MCF 10A (cell line): ENCODE results near the gene FILIP1. TPM values are rescaled to one million over a fixed set of nuclear protein-coding genes. Genes with fewer than 3 reads are reported as not detected.

ENCODE experiments used
- BruUV-seq: library from RNA; stranded (reverse); fragments of 400-500 nt; replicated peaks from 2 replicates; lab custom pipeline; 2021; lab: Mats Ljungman, UMichigan
- CTCF ChIA-PET: fragments of 300-600 bp; sonication (Branson Sonifier 250); formaldehyde crosslinking; extraction: SDS; loops from one replicate; lab custom pipeline; 2021; ENCODE audit warnings: antibody characterized with exemption, inconsistent platforms; lab: Yijun Ruan, JAX
- POLR2A ChIA-PET: fragments of 300-600, 350-650 bp; sonication (Branson Sonifier 250); formaldehyde crosslinking; extraction: SDS; loops from one replicate; lab custom pipeline; 2020; ENCODE audit warnings: antibody characterized with exemption, inconsistent platforms; lab: Yijun Ruan, JAX
- DNase-seq: peaks from one replicate; pipeline ENCODE4 v3.0.0-alpha.2; 2018; ENCODE audit not compliant: unreplicated experiment
- H3K27ac Mint-ChIP-seq: one replicate; pipeline ENCODE4 v1.8.0; 2022; ENCODE audit warnings: mild to moderate bottlenecking, low read depth, mixed read lengths; ENCODE audit not compliant: unreplicated experiment
- H3K27me3 Mint-ChIP-seq: one replicate; pipeline ENCODE4 v1.8.0; 2022; ENCODE audit warnings: mixed read lengths; ENCODE audit not compliant: insufficient read depth, unreplicated experiment
- H3K36me3 Mint-ChIP-seq: one replicate; pipeline ENCODE4 v1.8.0; 2022; ENCODE audit warnings: mild to moderate bottlenecking, moderate library complexity, mixed read lengths; ENCODE audit not compliant: insufficient read depth, unreplicated experiment
- H3K4me1 Mint-ChIP-seq: one replicate; pipeline ENCODE4 v1.8.0; 2022; ENCODE audit warnings: mixed read lengths; ENCODE audit not compliant: insufficient read depth, unreplicated experiment
- H3K4me3 Mint-ChIP-seq: one replicate; pipeline ENCODE4 v1.8.0; 2022; ENCODE audit warnings: mild to moderate bottlenecking, moderate library complexity, mixed read lengths; ENCODE audit not compliant: unreplicated experiment
- H3K9me3 Mint-ChIP-seq: one replicate; pipeline ENCODE4 v1.8.0; 2022; ENCODE audit warnings: mixed read lengths; ENCODE audit not compliant: unreplicated experiment
- intact Hi-C: fragments of 100-400 bp; cut with micrococcal nuclease; formaldehyde crosslinking; loops from 2 replicates; pipeline ENCODE4 v1.14.1; 2022
- total RNA-seq: library from RNA; stranded (reverse); gene quantifications from 2 replicates; pipeline ENCODE4 v1.2.3, GENCODE V29; 2022
- TF ChIP-seq, protein P1 (sequence below): fragments of 200-600 bp; IDR thresholded peaks from one replicate; pipeline ENCODE4 v1.8.0; 2022; ENCODE audit warnings: antibody characterized with exemption, mild to moderate bottlenecking; ENCODE audit not compliant: unreplicated experiment

Gene FILIP1
- total RNA-seq, 1 experiment from 2014 or later: 0.14 TPM

DNA sequence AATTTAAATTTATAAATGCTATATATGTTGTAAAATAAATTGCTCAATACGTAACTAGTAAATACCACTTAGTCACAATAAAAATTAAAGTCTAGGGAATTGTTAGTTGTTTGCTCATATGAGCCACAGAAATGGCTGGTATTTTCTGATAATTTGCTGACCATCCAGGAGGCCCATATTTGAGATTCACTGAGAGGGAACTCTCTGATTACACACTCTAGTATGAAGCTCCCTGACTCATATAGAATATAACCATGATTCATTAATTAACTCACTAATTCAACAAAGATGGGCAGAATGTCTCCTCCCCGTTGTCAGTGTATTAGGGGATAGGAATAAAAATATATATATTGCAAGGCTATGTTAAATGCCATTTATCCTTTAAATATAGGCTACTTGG lies 162.4 kb downstream of the FILIP1 start:
- Mint-ChIP-seq H3K4me1 (peaks cover 6% of the 10 kb centered on the region), H3K27me3 (no peaks in the 10 kb centered on the region), H3K9me3 (no peaks in the 10 kb centered on the region), H3K4me3 (no peak overlapping the region), H3K36me3 (no peaks in the 10 kb centered on the region), H3K27ac (no peak overlapping the region)
- no peak for DNase-seq
- BruUV-seq: no TSS peak
- TF ChIP-seq, protein P1, sequence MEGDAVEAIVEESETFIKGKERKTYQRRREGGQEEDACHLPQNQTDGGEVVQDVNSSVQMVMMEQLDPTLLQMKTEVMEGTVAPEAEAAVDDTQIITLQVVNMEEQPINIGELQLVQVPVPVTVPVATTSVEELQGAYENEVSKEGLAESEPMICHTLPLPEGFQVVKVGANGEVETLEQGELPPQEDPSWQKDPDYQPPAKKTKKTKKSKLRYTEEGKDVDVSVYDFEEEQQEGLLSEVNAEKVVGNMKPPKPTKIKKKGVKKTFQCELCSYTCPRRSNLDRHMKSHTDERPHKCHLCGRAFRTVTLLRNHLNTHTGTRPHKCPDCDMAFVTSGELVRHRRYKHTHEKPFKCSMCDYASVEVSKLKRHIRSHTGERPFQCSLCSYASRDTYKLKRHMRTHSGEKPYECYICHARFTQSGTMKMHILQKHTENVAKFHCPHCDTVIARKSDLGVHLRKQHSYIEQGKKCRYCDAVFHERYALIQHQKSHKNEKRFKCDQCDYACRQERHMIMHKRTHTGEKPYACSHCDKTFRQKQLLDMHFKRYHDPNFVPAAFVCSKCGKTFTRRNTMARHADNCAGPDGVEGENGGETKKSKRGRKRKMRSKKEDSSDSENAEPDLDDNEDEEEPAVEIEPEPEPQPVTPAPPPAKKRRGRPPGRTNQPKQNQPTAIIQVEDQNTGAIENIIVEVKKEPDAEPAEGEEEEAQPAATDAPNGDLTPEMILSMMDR: no peak
- intact Hi-C loops: no loop called here
- ChIA-PET POLR2A (no interaction called here), CTCF (interaction anchor here (0.8 to 0.9 kb wide), 2 partner anchors 65 to 196 kb away, joined by 3 read pairs; no protein-coding TSS in a partner anchor)

DNA sequence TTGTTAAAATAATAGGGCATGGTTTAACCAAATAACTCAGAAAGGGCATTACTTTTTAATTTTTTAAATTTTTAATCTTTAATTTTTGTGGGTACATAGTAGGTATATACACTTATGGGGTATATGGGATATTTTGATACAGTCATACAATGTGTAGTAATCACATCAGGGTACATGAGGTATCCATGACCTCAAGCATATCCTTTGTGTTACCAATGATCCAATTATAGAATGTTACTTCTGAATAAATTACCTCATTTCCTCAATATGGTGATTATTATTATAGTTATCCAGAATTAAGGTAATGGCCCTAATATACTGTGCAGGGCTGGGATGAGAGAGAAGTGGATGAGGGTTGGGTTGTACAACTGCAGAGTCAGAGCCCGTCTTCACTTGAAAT lies 163.9 kb downstream of the FILIP1 start:
- no peak for DNase-seq
- Mint-ChIP-seq H3K27ac (no peak overlapping the region), H3K4me3 (no peak overlapping the region), H3K27me3 (no peaks in the 10 kb centered on the region), H3K36me3 (no peaks in the 10 kb centered on the region), H3K9me3 (no peaks in the 10 kb centered on the region), H3K4me1 (peaks cover 3% of the 10 kb centered on the region)
- ChIA-PET CTCF (no interaction called here), POLR2A (interaction anchor here (0.8 kb wide), 1 partner anchor 131 kb away, joined by 3 read pairs; no protein-coding TSS in a partner anchor)
- no TSS peak for BruUV-seq
- intact Hi-C loops: no loop called here
- TF ChIP-seq, protein P1: no peak

DNA sequence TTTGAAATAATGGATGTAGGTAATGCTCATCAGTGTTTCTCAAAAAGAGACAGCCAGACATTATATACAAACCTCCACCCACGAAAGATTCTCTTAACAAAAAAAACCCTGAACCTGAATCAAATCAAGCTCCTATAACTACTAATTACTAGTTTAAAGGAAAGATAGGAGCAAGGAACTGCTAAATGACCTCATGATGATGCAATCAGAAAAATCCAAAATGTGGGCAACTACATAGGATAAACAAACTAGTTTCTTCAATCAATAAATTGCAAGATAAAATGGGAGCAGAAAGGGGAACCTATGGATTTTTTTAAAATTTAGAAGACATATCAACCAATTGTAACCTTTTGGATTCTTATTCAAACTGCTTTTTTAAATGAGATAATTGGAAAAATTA lies 165.8 kb downstream of the FILIP1 start:
- BruUV-seq: no TSS peak
- no peaks in the 10 kb centered on the region for H3K4me1 Mint-ChIP-seq
- intact Hi-C loops: no loop called here
- DNase-seq: no peak
- H3K36me3 Mint-ChIP-seq: no peaks in the 10 kb centered on the region
- H3K4me3 Mint-ChIP-seq: no peak overlapping the region
- TF ChIP-seq, protein P1: no peak
- CTCF ChIA-PET: no interaction called here
- POLR2A ChIA-PET: no interaction called here
- H3K27ac Mint-ChIP-seq: no peak overlapping the region
- no peaks in the 10 kb centered on the region for H3K27me3 Mint-ChIP-seq
- no peaks in the 10 kb centered on the region for H3K9me3 Mint-ChIP-seq

DNA sequence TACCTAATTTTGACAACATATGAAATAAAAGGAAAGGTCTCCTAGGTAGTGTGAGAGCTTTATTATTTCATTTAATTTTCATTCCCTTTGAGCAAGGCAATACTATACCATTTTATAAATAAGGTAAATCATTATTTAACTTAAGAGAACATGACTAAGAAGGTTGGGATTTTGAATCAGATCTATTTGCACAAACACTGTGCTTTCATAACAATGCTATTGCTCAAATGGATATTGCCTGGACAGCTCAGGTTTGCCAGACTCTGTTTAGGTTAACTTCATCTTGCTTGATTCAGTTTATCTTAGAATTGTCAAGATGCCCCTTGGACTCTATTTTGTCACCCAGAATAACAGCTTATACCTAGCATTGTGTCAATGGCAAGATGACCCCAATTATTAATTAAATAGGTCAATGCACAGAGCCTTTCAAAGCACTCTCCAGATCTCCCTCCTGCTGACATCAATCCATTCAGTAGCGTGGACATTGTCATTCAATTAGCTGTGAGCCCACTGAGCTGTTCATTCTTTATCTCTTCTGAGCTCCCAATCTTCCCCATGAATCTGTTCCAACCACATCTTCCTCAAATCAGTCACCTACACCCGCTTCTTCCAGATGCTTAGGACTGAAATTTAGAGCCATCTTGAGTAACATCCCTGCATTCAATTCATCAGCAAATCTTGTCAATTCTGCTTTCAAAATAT lies 166.9 kb downstream of the FILIP1 start:
- TF ChIP-seq, protein P1: no peak
- ChIA-PET POLR2A (interaction anchor here (0.5 to 1.9 kb wide), 2 partner anchors 7 to 385 kb away, joined by 4 to 5 read pairs; no protein-coding TSS in a partner anchor), CTCF (interaction anchor here (0.6 to 1.1 kb wide), 2 partner anchors 8 to 60 kb away, joined by 3 to 4 read pairs; no protein-coding TSS in a partner anchor)
- Mint-ChIP-seq H3K36me3 (no peaks in the 10 kb centered on the region), H3K27me3 (no peaks in the 10 kb centered on the region), H3K4me1 (no peaks in the 10 kb centered on the region), H3K4me3 (no peak overlapping the region), H3K27ac (no peak overlapping the region), H3K9me3 (no peaks in the 10 kb centered on the region)
- peak; percentile 6 for DNase-seq
- intact Hi-C loops: no loop called here
- no TSS peak for BruUV-seq
